ENCODE data around the gene ACTMAP.

DNA sequence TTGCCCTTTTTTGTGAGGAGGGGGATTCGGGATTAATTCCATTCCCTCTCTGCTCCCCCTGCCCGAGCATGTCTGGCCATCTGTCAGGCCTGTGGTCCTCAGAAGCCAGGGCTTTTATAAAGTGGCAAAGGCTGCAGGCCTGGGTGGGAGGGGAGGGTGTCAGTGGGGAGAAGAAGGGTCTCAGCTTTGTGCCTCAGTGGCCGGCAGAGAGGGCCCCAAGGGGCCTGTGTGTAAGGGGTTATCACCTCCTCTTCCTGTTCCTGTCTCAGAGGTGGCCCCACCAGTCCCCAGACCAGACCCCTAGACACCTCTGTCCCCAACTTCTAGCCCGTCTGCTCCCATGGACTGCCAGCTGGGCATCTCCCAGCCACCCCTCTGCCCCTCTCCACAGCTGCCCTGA, 56.4 kb downstream of the ACTMAP start:
- TF ChIP-seq, protein P1, sequence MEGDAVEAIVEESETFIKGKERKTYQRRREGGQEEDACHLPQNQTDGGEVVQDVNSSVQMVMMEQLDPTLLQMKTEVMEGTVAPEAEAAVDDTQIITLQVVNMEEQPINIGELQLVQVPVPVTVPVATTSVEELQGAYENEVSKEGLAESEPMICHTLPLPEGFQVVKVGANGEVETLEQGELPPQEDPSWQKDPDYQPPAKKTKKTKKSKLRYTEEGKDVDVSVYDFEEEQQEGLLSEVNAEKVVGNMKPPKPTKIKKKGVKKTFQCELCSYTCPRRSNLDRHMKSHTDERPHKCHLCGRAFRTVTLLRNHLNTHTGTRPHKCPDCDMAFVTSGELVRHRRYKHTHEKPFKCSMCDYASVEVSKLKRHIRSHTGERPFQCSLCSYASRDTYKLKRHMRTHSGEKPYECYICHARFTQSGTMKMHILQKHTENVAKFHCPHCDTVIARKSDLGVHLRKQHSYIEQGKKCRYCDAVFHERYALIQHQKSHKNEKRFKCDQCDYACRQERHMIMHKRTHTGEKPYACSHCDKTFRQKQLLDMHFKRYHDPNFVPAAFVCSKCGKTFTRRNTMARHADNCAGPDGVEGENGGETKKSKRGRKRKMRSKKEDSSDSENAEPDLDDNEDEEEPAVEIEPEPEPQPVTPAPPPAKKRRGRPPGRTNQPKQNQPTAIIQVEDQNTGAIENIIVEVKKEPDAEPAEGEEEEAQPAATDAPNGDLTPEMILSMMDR (IDR thresholded peaks at IDR 0.05; ENCODE audit: insufficient read depth, low read depth, low read length), result no peak
- no peak for TF ChIP-seq EZH2 (IDR thresholded peaks at IDR 0.05; ENCODE audit: insufficient read depth, low read length)

All from astrocyte (in vitro differentiated cells and primary cell).